Activated CD8-positive, alpha-beta memory T cell treated with anti-CD3 and anti-CD28 coated beads, Interleukin-2, amount 50 U/mL, for 24 hours (primary cell): ENCODE measurements around the gene PGA4.
A peak's percentile ranks its signal among the peaks of the same experiment; 100 is the strongest.
"Not testable (repeated sequence)": the region's sequence is repeated elsewhere in the genome, so short reads cannot be mapped to it uniquely, and the experiment has no call there.

ENCODE experiments used
- DNase-seq: peaks from one replicate; pipeline ENCODE4 v3.0.0-alpha.2; 2020; ENCODE audit errors: extremely low read depth

The PGA4 gene

DNA sequence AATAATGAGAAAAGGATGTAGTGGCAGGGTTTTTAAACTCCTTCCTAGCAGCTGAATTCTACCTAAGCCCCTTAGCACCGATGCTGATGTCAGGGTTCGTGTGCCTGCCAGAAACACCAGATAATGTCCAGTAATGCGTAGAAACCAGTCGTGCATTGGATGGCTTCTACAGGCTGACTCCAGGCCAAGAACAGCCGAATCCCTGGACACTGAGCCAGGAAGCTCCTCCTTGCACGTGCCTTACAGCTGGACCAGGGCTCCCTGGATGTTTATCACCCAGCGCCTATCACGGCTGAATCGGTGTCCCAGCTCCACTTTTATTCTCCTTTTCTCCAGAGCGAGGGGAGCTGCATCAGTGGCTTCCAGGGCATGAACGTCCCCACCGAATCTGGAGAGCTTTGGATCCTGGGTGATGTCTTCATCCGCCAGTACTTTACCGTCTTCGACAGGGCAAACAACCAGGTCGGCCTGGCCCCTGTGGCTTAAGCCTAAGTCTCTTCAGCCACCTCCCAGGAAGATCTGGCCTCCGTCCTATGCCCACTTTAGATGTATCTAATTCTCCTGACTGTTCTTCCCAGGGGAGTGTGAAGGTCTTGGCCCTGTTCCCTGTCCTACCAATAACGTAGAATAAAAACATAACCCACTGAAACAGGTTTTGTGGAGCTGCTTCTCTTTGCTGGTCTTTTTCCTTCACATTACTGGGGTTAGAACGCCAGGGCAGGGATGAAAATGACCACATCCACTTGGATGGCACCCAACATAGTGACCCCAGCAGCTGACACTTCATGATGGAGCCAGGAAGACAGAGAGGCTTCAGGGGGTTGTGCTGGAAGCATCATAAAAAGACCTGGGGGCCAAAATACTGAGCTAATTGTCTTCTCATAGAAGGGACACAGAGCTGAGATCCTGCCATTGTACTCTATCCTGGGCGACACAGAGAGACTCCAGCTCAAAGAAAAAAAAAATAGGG, 28.9 kb downstream of the PGA4 start:
- not testable (repeated sequence) for DNase-seq

DNA sequence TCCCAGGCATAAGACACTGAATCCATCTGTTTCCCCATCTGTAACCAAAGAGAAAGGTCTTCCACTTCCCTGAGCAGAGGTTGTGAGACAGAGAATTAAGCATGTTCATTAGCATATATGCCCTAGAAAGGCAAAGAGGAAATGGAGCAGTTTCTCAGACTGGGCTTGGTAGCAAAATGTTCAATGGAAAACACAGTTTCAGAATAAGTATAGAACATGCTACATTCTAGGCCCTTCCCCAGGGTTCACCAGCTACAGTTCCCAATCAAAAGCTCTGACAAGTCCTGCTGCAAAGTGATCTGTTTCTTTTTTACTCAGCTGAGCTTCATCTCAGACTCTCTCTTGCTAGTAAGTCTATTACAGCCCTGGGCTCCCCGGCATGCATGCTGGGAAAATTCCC, 30.2 kb downstream of the PGA4 start:
- not testable (repeated sequence) for DNase-seq

DNA sequence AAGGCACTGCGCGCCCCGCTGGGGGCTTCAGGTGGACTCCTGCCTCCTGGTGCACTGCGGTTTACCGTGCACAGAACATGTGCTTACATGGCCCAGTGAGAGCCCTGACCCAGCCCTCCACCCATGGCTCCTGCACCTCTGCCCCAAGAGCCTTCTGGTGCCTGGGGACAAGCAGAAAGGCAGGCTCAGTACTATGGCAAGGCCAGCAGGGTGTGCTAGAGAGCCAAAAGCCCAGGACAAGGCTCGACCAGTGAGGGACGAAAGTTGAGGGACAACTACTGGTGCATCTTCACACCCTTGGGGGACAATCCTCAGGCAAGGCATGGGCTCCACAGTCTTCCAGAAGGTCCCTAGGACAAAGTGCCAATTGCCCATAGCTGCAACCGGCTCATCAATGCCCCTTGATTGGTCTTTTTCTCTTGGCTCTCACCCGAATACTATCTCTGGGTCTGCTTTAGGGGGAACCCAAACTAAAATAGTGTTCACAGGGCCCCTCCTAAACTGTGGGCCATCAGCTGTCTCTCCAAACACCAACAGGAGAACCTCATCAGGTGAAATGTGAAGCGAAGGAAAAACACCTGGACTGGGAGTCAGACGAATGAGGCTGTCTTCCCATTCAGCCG, 32.4 kb downstream of the PGA4 start:
- peak; percentile 17 for DNase-seq

DNA sequence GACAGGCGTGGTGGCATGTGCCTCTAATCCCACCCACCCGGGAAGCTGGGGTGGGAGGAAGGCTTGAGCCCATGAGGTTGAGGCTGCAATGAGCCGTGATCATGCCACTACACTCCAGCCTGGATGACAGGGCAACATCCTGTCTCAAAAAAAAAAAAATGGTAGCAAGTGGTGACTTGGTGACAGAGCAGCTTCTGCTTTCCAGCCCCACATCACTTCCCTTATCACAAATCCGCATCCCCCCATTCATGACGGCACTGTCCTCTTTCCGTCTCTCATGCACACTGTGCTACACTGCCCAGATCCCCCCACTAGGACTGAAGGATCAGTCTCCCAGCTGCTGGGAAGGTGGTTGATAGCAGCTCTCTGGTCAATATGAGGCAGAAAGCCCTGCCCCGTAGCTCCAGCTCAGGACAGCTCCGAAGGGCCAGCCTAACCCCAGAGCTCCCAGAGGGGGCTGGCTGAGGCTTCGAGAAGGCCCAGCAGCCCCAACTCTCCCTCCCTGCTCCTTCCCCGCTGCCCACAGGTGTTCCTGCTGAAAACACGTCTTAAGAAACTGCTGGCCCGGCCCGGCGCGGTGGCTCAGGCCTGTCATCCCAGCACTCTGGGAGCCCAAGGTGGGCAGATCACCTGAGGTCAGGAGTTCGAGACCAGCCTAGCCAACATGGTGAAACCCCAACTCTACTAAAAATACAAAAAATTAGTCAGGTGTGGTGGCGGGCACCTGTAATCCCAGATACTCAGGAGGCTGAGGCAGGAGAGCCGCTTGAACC, 34.7 kb downstream of the PGA4 start:
- no peak for DNase-seq

DNA sequence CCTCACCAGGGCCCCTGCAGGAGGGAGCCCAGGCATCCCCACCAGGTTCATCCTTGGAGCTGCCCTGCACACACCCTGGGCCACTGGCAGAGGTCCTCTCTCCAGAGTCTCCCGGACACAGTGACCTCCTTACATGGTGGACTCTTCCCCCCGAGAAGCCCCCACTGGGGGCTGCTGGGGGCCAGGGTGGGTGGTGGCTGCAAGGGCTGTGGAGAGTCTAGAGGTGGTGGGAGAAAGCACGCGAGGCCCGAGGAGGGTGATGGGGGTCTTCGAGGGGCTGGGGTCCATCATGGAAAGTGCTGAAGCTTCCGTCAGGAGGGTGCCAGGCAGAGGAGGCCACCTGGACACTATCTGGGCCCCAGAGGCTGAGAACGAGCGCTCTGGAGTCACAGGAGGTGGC, 36.4 kb downstream of the PGA4 start:
- DNase-seq = no peak

DNA sequence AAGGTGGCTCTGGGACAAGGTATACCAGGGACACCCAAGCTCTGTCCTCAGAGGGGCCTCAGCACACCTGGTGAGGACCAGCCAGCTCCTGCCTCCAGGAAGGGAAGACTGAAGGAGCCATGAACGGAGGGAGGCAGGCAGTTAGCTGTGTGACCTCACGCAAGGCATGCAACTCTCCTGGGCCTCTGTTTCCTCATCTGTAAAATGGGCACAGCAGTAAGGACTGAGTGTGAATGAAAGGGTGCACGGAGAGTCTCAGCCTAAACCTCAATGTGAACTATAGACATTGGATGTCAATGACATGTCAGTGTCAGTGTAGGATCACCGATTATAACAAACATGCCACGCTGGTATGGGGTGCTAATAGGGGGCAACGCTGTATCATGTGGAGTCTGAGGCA, 37.2 kb downstream of the PGA4 start:
- DNase-seq = no peak

DNA sequence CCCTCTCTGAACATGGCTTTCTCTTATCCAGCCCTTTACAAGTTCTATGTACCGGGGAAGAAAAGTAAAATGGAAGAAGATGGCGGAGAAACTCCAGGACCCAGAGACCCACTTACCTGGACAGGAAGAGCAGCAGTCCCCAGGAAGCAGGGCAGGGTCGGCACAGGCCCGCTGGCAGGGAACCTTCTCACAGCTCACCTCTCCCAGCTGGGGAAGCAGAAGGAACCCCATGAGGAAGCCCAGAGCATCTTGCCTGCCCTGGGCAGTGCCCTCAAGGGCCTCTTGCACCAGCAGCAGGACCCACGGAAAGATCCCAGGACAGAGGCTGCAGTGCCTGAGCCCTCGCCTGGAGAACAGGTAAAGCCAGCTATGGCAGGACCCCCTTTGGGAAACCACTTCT, 42.2 kb downstream of the PGA4 start:
- DNase-seq = no peak

DNA sequence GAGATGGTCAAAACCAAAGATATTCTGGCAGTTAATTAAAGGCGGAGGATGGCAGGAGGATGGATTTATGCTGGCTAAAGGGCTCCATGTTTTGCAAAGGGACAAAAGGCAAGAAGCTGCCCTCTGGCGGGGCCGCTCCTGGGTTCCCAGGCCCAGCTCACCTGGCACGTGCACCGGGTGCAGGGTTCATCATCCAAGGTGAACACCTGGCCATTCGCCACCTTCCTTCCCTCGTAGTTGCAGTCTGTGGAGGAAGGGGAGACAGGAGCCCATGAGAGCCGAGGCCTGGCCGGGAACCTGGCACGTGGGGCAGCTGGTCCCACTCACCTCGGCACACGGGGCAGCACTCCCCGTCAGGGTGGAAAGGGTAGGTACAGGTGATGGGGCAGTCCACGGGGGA, 42.6 kb downstream of the PGA4 start:
- no peak for DNase-seq

DNA sequence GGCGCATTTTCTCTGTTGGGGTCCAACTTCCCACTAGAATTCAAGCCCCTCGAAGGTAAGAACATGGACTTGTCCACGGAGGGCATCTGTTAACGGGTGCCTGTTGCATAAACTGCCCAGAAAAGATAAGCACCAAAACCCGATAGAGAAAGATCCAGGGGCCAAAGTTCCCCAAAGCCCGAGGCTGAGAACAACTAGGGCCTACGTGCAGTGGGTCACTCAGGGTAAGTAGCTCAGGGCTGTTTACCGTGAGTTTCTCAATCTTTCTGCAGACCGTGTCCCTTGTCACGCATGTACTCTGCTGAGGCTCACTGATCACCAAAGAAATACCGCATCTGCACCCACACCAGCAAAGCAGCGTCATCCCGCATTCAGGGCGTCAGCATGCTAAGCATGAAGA, 43.2 kb downstream of the PGA4 start:
- DNase-seq = no peak

DNA sequence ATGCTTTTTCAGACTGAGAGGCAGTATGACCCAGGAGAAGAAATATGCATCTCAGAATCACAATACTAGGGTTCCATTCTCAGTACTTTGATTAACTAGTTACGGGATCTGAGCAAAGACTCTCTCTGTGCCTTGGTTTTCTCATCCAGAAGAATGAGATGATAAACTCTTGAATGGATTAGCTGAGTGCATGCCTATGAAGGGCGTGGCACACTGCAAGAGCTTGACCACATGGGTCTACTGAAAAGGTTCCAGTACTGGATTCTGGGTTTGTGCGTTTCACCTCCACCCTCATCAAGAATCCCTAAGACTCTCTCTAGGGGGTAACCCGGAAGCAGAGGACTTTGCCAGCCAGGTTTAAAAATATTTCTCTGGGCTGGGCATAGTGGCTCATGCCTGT, 44.5 kb downstream of the PGA4 start:
- no peak for DNase-seq

DNA sequence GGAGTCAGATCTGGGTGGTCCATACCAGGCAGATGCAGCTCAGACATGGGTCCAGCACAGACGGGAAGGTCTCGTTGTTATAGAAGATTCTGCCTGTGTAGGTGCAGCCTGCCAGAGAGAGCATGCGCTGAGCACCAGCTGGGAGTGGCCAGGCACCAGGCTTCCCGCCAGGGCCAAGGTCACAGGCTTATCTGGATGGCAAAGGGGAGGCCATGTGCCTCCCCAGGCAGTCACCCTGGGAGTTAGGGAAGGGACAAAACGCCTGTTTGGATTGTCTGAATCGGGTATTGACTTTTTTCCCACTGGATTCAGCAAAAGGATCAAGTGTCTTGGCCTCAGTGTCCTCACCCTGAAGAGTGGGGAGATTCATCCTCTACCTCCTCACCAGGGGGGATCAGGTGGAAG, 45.3 kb downstream of the PGA4 start:
- no peak for DNase-seq

DNA sequence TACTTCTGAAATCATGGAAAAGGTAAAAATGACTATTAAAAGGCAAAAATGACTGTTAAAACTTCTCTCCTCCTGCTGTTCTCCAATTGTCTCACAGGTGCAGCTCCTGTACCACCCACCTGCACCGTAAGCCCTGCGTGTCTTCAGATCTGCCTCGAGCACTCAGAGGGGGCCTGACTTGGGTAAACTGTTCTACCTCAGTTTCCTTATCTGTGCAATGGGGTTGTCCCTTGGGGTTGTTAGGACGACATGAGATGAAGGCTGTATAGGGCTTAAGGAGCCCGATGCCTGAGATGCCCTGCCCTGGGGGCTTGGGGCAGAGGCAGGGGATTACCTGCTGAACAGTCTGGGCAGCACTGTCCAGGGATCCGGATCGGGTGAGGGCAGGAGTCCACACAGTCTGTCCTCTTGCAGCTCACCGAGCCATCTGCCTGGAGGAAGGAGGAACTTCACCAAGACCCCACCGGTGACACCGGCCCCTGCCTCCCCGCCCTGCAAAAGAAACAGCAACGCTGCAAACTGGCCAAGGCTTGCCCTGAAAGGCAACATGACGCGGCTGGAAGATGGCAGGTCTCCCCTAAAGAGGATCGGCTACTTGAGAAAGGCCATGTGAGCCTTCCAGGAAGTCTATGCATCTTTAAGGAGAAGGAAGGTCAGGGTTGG, 46.6 kb downstream of the PGA4 start:
- no peak for DNase-seq

DNA sequence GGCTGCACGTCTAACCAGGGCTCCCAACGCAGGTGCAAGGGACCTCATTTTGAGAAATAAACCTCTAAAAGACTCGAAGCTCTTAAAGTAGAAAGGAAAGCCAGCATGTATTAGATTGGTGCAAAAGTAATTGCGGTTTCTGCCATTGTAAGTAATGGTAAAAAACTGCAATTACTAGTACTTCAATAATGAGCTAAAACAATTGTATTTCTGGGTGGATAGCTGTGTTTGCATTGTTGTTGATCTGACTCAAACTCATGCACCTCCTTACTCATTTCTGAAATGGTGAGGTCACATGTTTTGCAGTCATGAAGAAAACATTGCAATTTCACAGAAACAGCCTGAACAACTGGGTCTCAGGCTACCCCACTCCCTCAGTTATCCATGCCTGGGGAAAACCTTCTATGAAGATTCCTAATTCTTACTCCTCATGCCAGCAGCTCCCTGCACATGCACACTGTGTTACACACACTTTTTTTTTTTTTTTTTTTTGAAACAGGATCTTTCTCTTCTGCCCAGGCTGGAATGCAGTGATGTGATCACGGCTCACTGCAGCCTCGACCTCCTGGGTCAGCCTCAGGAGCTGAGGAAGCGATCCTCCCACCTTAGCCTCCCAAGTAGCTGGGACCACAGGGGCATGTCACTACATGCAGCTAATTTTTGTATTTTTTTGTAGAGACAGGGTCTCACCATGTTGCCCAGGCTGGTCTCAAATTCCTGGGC, 48.4 kb downstream of the PGA4 start:
- no peak for DNase-seq

DNA sequence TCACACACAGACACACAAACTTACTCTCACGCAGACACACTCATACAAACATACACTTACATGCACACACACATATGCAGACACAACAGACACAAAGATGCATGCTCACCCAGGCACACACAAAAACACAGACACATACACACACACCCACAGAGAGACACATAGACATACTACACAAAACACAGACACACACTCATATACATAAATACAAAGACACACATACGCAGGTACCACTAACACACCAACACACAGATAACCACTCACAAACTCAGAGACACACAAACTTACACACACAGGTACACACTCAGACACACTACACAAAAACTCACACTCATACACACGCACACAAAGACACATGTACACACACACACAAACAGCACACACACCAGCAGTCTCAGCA, 50.6 kb downstream of the PGA4 start:
- no peak for DNase-seq

DNA sequence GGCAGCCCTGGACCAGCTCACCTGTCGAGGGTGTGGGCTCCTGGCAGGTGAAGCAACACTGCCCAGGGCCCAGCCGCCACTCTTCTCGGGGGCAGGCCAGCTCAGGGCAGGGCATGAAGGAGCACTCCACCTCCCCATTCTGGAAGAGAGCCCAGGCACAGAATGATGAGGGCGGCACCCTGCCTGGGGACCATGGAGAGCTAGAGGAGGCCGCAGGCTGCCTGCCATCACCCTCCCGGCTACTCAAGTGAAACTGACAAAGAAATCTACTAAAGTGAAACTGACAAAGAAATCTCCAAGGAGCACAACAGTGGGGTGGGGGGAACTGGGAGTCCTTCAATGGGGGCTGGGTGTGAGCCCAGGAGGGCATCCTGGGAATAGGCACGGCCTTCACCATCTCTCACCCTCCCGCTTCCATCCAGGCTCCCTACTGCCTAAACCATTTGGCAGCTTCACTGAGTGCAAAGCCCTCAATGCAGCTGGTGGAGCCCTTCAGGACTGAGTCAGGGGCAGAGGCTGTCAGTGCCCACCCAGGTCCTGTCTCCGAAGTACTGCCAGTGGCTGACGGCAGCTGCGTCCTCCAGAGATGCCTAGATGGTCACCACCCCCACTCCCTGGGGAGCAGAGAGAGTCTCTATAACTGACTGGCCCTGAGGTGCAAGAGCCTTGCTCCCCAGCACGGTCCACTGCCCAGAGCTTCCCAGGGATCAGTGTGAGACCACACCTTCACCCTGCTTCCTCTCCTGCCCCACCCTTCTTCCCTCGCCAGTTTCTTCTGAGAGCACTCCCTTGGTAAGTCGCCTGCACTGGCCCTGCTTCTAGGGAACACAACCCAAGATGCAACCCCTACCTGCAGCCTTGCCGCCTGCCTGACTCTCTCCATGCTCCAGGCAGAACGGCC, 51.3 kb downstream of the PGA4 start:
- no peak for DNase-seq

DNA sequence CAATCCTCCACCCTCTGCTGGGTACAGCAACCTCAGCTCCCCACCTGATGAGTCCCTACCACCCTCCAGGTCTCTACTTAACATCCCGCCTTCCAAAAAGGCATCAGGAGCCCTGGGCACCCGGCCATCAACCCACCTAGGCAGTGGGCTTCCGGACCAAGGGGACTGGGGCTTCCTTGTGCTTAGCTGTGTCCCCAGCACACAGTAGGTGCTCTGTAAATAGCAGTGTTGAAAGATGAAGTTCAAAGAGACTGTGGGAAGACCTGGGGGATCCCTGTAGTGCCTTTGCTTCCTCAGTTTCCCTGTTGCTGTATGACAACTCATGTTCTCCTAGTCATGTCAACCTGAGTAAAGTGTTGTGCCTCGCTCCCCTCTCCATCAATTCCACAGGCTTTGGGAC, 51.9 kb downstream of the PGA4 start:
- DNase-seq = no peak

DNA sequence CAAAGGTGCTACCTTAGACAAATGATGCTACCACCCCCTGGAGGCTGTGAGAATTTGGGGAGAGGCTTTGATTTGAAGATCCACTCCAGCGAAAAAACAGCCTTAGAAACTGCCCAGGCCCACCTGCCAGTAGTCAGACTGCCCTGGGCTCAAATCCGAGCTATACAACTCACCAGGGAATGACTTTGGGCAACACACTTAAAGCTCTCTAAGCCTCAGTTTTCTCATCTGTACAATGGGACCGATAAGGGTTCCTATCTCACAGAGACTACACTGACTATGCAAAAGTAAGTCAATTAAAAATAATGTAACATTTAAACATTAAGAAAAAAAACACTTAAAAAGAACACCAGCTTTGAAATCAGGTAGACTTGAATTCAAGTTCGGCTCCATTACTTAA, 53.0 kb downstream of the PGA4 start:
- no peak for DNase-seq

DNA sequence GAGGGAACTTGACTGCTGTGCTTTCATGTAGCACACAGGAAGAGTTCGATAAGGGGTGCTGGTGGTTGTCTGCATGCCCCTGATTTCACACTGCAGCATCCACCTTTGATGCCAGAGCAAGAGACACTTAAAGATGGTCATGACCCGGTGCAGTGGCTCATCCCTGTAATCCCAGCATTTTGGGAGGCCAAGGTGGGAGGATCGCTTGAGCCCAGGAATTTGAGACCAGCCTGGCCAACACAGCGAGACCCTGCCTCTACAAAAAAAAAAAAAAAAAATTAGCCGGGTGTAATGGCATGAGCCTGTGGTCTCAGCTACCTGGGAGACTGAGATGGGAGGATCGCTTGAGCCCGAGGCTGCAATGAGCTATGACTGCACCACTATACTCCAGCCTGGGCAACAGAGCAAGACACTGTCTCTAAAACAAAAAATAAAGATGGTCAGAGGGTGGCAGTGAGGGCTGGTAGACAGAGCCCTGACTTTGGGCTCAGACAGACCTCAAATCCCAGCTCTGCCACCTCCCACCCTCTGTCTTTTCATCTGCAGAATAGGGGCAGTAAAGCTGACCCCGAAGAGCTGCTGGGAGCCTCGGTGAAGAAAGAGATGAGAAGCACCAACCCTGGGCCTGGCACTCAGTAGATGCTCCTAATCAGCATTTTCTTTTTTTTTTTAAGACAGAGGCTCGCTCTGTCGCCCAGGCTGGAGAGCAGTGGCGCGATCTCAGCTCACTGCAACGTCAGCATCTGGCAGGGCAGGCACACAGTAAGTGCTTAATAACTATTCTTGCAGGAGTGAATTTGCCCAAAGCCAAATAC, 55.2 kb downstream of the PGA4 start:
- no peak for DNase-seq

DNA sequence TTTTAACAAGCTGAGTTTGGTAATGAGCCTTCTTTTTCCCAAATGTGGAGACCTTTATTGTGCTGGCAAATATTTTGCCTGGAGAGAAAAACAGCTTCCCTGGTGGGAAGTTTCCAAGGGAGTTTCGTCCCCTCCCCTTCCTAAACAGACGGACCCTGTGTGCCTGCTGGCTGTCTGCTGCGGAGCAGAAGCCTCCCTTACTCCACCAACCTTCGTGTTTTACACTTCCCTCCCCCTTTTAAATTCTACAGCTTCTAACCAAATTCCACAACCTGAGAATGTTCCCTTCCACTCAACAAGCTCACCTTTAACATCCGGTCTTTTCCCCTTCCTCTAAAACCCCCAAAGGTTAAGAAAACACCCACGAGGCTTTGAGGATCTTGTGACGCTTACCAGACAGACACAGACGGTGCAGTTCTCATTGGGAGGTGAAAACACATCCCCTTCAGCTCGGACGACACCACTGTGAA, 55.9 kb downstream of the PGA4 start:
- no peak for DNase-seq
